Astrocyte of the spinal cord (primary cell): ENCODE measurements around the gene TBCD.

Source experiments
- DNase-seq: peaks from one replicate; pipeline ENCODE4 v3.0.0; 2011; ENCODE audit warnings: low read depth, low spot score
- H3K4me3 ChIP-seq: 2 replicates; pipeline ENCODE4 v1.5.1; 2011; ENCODE audit warnings: low read depth, mild to moderate bottlenecking, low read length, moderate library complexity
- CTCF ChIP-seq: IDR thresholded peaks from 2 replicates; pipeline ENCODE4 v1.5.1; 2012; ENCODE audit warnings: low read depth, mild to moderate bottlenecking, low read length, inconsistent platforms
- in situ Hi-C: cut with HindIII; loops from 2 replicates; pipeline ENCODE4 v1.10.0; 2017; ENCODE audit warnings: low sequenced_read_pairs

The TBCD gene

GRCh38 chr17:82791532-82791931 is 39.7 kb downstream of the TBCD start:
- in situ Hi-C loops, result no loop called here
- peak; percentile 93 for DNase-seq
- no peak for TF ChIP-seq CTCF
- H3K4me3 ChIP-seq, result no peak overlapping the region

DNA sequence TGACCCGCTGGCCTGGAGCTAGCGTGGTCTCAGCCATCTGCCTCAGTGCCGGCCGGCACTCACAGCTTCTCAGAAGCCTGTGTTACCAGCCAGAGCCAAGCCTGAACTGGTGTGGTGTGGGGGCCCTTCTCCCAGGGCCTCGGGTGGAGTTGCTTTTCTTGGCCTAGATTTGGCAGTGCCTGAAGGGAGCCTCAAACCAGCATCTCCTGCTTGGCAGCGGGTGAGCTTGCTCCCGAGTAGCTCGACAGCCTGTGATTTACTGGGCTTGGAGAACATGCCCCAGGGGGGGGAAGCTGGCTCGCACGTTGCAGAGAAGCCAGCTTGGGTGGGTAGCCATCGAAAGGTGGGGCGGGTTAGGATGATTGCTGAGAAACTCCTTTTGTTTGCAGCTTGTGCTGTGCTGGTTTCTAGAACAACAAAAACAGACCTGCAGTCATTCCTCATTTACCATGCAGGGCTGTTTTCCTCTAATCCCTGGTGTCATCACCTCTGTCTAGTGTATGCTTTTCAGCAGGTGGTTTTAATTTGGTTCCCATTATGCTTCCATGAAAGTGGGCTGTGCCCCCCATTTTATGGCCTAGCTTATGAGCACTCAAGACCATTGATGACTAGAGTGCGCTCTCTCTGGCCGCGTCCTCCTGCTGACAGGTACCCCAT is 42.2 kb downstream of the TBCD start:
- no peak overlapping the region for H3K4me3 ChIP-seq
- DNase-seq, result peak; percentile 43
- in situ Hi-C loops, result no loop called here
- TF ChIP-seq CTCF, result no peak

DNA sequence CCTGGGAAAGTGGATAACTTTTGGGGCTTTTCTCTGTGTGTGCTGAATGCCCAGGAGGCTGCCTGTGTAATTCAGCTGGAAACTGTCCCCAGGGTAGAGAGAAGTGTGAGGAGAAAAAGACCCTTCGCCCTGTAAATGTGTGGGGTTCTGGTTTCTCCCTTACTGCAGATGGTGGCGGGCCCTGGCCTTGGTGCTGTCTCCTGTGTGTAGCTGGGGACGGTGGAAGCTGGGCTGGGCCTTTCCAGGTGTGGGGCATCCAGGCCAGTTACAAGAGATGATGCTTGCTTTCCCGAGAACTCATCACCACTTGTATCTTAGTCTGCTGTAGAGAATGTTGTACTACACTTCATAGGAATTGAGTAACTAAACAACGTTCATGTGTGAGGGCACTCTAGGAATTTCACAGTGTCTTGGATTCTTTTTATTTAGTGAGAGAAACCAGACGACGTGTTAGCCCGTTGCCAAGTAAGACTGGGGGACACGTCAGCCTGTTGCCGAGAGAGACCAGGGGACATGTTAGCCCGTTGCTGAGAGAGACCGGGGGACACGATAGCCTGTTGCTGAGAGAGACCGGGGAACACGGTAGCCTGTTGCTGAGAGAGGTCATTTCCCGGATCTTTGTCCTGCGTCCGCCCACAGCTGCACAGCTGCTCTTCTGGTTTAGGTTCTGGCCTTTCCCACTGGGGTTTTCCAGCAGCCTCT is 43.1 kb downstream of the TBCD start:
- DNase-seq, result peak; percentile 26
- in situ Hi-C loops, result no loop called here
- no peak overlapping the region for H3K4me3 ChIP-seq
- TF ChIP-seq CTCF, result no peak

GRCh38 chr17:82795615-82796014 is 43.8 kb downstream of the TBCD start:
- no peak for TF ChIP-seq CTCF
- no peak for DNase-seq
- in situ Hi-C loops, result no loop called here
- no peak overlapping the region for H3K4me3 ChIP-seq

DNA sequence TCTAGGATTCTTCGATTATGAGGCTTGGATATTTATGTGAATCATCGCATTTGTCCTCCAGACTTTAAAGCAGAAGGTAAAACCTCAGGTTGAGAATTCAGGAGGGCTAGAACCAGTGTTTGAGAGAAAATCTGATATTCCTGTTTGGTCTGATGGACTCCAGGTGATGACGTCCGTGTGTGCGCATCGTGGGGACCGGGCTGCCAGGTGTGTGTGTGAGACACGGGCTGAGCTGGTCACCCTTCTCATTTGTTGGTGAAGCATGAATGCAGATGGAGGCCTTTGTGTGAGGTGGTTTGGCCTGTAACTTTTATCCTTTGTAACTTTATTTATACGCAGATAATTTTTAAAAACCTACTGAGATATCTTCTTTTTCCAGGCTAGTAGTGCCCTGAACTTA is 45.2 kb downstream of the TBCD start:
- no peak overlapping the region for H3K4me3 ChIP-seq
- no peak for DNase-seq
- TF ChIP-seq CTCF, result no peak
- in situ Hi-C loops, result no loop called here

GRCh38 chr17:82798752-82799151 is 46.9 kb downstream of the TBCD start:
- TF ChIP-seq CTCF, result no peak
- in situ Hi-C loops, result no loop called here
- H3K4me3 ChIP-seq, result no peak overlapping the region
- DNase-seq, result no peak
